ENCODE measurements around the gene PPM1E.

DNA sequence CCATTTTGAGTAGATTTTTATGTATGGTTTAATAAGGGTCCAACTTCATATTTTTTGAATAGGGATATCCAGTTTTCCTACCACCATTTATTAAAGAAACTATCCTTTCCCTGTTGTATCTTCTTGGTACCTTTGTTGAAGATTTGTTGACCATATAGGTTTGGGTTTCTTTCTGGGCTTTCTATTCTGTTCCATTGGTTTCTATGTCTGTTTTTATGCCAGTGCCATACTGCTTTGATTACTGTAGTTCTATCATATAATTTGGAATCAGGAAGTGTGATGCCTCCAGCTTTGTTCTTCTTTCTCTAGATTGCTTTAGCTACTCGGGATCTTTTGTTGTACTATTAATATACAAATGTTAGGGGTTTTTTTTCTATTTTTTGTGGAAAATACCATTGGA, 46.5 kb downstream of the PPM1E start:
- TF ChIP-seq, protein P1, sequence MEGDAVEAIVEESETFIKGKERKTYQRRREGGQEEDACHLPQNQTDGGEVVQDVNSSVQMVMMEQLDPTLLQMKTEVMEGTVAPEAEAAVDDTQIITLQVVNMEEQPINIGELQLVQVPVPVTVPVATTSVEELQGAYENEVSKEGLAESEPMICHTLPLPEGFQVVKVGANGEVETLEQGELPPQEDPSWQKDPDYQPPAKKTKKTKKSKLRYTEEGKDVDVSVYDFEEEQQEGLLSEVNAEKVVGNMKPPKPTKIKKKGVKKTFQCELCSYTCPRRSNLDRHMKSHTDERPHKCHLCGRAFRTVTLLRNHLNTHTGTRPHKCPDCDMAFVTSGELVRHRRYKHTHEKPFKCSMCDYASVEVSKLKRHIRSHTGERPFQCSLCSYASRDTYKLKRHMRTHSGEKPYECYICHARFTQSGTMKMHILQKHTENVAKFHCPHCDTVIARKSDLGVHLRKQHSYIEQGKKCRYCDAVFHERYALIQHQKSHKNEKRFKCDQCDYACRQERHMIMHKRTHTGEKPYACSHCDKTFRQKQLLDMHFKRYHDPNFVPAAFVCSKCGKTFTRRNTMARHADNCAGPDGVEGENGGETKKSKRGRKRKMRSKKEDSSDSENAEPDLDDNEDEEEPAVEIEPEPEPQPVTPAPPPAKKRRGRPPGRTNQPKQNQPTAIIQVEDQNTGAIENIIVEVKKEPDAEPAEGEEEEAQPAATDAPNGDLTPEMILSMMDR (IDR thresholded peaks at IDR 0.05): no peak
- TF ChIP-seq POLR2A (IDR thresholded peaks at IDR 0.05): no peak
- TF ChIP-seq POLR2AphosphoS5 (IDR thresholded peaks at IDR 0.05): no peak
- TF ChIP-seq EP300 (IDR thresholded peaks at IDR 0.05; ENCODE audit: low read depth): no peak

Data from transverse colon (tissue), 4 donors.